Measurements from ENCODE around the gene CRACDL.

DNA sequence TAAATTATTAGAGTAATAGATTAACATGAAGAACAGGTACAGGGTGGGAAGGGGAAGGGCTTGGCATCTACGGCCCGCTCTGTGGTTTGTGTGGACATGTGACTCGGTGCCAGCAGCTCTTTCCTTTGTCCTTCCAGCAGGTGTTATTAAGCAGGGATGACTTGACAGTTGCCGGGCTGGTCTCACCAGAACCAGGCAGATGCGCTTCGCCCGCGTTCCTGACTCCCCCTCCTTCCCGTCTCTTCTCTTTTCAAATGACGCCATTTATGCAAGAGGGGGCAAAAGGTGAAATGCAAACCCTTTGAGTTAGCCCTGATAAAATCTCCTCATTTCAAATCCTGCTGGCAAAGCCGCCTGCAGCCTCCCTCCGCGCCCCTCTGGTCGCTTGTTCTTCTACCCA lies 166.2 kb downstream of the CRACDL start:
- TF ChIP-seq, protein P1, sequence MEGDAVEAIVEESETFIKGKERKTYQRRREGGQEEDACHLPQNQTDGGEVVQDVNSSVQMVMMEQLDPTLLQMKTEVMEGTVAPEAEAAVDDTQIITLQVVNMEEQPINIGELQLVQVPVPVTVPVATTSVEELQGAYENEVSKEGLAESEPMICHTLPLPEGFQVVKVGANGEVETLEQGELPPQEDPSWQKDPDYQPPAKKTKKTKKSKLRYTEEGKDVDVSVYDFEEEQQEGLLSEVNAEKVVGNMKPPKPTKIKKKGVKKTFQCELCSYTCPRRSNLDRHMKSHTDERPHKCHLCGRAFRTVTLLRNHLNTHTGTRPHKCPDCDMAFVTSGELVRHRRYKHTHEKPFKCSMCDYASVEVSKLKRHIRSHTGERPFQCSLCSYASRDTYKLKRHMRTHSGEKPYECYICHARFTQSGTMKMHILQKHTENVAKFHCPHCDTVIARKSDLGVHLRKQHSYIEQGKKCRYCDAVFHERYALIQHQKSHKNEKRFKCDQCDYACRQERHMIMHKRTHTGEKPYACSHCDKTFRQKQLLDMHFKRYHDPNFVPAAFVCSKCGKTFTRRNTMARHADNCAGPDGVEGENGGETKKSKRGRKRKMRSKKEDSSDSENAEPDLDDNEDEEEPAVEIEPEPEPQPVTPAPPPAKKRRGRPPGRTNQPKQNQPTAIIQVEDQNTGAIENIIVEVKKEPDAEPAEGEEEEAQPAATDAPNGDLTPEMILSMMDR (IDR thresholded peaks at IDR 0.05; ENCODE audit: low read depth, low read length), result no peak
- TF ChIP-seq EZH2phosphoT487 (IDR thresholded peaks at IDR 0.05; ENCODE audit: low read depth), result no peak
